GM21528 (cell line): ENCODE results near the gene CLTB.

ENCODE experiments used
- ATAC-seq: cut with Tn5 transposase; IDR thresholded peaks from one replicate; pipeline ENCODE4 v1.9.1; 2021; ENCODE audit warnings: mild to moderate bottlenecking, moderate library complexity; ENCODE audit not compliant: unreplicated experiment, low FRiP score

Gene CLTB

GRCh38 chr5:176384366-176384930 is 31.9 kb downstream of the CLTB start:
- ATAC-seq: no peak

DNA sequence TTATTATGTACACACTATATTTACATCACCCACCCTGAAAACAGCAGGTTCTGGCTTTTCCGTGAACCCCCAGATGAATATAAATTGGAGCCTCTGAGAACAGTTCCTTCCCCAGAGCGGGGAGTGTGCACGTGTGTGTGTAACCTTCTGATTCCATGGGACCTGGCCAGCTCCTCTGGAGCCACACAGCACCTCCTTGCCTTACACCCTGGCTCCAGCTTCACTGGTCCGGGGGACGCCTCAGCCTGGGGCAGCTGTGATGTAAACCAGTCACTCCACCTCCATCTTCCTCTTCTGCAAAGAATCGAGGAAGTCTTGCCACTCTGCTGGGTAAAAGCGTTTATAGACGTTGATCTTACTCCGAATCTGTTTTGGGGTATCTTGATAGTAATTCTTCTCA is 32.4 kb downstream of the CLTB start:
- no peak for ATAC-seq

DNA sequence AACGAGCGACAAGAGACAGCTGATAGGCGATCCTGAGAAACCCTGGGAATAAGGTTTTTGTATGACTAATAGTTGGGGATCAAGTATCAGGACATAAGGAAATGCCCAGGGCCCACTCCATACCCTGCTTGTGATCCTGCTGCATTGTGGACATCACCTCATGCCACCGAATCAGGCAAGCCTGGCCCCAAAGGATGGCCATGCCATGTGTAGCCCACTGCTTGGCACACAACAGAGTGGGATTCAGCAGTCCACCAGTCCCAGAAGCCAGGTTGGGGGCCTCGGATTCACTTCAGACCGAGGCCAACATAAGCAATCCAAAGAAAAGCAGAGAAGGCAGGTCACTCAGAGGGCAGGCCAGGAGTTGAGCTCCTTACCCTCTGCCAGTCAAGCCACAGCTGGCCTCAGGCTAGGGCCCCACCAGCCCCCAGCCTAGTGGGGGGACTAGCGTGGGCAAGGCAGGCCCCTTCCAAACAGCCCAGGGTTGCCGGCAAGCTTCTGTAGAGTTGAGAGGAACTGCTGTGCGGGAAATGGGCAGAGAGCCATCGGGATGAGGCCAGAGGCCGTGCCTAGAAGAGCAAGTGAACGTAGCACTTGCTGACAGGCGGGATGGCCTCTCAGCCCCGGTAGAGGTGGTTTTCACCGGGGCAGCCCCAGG is 33.0 kb downstream of the CLTB start:
- ATAC-seq: no peak

DNA sequence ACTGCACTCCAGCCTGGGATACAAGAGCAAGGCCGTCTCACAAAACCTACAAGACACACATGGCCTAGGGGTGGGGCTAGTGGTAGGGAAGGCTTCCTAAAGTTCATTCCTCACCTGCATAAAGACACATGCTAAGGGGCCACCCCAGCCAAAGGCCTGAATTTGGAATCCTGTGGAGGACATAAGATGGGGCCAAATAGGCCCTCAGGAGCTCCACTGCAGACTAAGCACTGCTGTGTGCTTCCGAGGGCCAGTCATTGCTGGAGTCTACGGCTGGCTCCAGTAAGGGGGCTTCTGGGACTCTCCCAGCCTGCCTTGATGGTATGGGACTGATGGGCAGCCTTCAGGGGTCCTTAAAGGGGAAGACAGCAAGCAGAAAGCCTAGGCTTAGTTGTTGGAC is 33.6 kb downstream of the CLTB start:
- ATAC-seq: no peak

GRCh38 chr5:176381979-176382378 is 34.4 kb downstream of the CLTB start:
- ATAC-seq: no peak

GRCh38 chr5:176381423-176381822 is 34.9 kb downstream of the CLTB start:
- no peak for ATAC-seq

DNA sequence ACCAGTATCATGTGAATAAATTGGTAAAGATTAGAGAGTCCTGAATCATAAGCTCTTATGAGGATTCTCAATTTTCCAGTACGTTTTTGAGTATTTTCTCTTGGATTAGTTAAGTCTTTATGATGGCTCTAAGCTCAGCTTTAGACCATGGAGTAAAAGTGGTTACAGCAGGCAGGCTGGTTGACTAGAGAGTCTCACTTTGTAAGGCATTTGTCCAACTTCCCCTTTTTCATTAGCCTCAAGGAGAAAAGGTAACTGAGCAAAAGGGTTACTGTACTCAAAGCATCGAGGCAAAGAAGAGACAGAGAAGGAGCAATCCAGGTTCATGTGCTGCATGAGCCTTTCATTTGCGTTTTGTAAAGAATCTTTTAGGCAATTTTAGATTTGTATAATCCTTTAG is 36.5 kb downstream of the CLTB start:
- ATAC-seq: no peak

DNA sequence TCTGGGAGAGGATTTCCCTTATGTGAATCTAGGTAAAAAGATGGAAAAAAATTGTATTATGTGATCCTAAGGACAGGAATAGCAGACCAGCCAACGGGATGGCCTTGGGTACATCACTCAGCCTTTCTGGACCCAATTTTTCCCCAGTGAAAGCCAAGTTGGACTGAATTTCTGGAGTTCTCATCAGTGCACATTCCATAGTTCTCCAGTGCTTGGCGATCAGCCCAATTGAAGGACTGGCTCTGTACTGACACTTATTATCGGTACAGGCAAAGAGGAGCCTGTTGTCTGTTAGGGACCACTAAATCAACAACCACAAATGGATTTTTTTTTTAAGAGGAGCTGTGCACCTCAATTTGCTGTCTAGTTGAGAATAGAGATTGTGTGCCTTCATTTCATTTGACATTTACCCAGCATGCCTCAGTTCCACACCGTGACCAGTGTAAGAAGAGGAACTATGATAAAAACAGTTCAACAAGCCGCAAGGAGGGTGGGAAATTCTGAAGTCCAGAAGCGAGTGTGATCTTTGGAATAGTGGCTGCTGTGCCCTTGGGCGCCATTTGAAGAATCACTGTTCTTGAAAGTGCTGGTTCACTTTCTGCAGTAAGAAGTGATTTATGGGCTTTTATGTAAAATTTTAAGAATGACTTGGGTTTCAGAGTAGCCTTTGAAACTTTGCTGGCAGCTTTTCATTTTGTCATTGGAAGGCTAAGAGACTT is 43.1 kb downstream of the CLTB start:
- ATAC-seq: no peak

DNA sequence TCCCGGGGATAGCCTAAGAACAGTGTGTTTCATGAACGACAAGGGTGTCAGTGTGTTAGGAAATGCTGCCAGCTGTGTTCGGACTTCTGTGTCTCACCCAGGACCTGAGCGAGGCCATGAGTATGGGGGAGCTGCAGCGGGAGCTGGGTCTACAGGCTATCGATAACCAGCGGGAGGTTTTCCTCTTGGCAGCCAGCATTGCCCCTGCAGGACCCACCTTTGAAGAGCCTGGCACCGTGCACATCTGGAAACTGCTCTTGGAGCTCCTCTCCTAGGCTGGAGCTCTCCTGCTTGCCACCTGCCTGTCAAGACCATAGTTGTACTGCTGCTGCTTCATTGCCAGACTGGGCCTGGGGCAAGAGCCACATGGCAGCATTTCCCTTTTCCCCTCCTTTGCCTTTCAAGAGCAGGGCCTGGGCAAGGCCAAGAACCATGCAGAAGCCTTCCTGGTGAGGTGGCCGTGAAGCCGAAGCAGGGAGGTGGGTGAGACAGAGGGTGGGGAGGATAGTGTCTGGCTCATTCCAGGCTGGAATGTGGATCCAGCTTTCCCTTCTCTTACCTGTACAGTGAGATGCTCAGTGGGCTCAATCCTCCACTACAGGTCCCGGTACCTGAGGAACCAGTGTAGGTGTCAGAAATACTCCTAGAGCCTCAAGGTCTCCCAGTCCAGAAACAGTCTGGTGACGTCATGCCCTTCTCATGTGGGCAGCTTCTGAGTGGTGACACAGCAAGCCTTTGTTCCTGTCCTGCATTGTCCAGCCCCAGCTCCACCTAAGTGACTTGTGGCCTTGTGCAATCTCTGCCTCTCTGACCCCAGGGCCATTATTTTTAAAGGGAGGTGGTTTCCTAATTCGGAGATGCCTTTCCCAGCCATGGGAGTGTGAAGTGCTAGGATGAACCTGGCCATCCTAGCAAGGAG is 44.5 kb downstream of the CLTB start:
- no peak for ATAC-seq

DNA sequence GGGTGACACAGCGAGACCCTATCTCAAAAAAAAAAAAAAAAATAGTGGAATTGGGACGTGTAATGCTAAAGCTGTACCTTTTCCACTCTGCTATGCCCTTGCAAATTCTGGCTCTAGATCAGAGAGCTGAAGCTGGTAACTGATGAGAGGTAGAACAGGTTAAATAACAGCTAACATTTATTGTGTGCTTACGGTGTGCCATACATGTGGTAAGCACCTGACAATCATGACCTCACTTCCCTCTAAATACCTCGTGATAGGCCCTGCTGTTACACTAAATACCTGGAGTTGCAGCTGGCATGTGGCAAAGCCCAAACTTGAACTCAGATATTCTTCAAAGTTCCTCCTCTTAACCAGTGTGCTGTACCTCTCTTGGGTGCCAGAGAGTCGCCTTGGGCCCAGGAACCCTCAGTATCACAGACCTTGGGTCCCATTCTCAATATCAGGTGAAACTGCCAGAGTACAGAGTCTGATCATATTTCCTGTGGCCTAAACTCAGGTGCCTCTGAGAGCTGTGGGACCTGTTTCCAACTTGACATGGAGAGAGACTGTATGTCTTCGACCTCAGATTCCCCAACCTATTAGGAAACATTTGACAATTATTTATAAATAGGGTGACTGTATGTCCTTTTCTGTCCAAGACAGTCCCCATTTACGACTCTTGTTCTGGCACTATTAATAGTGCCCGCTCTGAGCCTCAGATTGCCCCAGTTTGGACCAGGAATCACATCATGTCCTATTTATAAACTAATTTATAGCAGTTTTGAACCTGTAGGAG is 46.2 kb downstream of the CLTB start:
- ATAC-seq: no peak

DNA sequence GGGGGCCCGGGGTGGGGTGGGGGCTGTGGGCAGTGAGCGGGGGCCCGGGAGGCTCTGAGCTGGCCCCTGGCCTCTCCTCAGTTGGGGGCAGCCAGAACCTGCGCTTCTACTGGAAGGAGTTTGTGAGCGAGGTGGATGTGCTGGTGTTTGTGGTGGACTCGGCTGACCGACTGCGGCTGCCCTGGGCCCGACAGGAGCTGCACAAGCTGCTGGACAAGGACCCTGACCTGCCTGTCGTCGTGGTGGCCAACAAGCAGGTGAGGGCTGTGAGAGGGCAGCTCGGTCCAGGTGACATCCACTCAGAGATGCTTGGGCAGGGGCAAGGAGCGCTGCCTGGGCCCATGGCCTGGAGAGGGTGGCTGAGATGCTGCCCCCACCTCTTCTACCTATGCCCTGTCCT is 47.6 kb downstream of the CLTB start:
- ATAC-seq: no peak

DNA sequence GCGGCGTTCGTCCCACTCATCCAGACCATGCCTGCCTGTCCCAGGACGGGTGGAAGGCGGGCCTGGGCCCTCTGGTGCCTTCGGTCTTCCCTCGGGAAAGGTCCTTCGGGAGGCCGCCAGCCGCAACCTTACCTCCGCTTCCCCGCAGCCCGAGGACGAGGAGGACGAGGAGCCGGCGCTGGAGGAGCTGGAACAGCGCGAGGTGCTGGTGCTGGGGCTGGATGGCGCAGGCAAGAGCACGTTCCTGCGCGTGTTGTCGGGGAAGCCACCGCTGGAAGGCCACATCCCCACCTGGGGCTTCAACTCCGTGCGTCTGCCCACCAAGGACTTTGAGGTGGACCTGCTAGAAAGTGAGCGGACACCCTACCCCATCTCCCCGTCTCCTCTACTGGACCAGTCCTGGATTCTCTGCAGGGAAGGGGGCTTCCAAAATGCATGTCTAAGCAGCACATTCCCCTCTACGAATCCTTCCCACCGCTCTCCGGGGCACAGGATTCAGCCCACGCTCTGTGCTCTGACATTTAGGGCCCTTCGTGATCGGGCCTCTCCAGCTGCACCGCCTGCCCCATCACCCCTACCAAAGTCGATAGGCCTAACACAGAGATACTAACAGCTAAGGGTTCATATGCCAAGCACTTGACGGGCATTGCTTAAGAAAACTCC is 50.0 kb downstream of the CLTB start:
- ATAC-seq: no peak

DNA sequence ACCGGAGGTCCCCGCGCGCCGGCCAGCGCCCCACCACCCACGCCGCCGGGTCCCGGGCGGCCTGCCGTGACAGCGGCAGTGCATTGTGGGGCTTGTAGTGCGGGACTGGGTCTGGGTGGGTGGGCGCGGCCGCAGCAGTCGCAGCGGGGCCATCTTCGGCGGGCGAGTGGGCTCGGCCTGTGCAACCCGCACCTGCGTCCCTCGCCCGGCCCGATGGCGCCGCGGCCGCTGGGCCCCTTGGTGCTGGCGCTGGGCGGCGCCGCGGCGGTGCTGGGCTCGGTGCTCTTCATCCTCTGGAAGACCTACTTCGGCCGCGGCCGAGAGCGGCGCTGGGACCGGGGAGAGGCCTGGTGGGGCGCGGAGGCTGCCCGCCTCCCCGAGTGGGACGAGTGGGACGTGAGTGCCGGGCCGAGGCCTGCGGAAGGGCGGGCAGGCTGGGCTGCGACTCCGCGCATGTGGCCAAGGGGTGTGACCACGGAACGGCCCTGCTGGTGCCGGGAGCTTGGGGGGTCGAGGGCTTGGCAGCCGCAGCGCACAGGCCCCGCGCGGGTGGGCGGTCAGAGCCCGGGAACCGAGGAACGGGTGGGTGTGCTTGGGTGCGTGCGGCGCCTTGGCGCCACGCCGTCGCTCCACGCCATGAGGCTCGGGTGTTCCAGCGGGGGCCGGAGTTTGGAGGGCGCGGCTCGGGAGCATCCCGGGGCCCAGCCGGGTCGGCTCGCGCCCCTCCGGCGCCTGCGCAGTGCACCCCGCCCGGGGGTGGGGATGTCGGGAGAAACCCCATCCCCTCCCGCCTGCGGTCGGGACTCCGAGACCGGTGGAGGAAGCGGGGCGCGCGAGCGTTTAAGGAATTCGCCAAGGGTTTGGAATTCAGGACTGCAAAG is 50.7 kb downstream of the CLTB start, which contains the start of gene ARL10:
Gene ARL10, plus strand, starts transcription at position 137 of the 881 bp plus-strand sequence. Its CDS starts 77 bp downstream, at position 214.
- peak; percentile 31 for ATAC-seq

DNA sequence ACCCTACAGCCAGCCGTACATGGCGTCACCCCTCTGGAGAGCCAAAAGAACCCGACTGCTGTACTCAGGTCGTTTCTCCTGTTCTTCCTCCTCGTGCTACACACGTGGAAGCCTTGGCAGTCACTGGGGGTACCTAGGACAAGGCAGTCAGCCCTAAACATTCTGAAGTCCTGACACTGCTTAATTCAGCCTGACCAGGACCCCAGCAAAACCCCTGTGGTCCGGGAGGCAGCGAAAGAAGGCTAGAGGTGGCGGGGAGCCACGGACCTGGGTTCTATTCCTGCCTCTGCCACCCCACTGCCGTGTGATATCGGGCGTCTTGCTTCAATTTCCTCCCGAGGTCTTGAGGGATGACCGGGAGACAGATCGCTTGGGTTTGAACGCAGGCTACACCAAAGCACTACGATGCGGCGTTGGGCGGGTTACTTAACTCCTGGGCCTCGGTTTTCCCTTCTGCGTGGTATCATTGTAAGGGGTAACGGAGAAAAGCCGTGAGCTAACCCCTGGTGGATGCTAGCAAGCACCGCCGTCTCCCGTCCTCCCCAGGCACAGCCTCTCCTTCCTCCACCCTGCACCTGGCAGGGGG is 51.5 kb downstream of the CLTB start:
- ATAC-seq: no peak

DNA sequence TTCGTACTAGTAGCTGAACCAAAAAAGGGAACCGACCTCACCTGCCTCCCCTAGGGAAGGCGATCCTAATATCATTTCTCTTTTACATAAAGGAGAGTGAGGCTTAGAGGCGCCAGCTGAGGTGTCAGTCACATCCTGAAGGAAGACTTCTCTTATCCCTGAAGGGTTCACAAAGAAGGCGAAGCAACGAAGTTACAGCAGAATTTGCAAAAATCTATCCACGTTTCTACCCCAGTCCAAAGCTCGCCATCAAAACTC is 54.2 kb downstream of the CLTB start:
- no peak for ATAC-seq

DNA sequence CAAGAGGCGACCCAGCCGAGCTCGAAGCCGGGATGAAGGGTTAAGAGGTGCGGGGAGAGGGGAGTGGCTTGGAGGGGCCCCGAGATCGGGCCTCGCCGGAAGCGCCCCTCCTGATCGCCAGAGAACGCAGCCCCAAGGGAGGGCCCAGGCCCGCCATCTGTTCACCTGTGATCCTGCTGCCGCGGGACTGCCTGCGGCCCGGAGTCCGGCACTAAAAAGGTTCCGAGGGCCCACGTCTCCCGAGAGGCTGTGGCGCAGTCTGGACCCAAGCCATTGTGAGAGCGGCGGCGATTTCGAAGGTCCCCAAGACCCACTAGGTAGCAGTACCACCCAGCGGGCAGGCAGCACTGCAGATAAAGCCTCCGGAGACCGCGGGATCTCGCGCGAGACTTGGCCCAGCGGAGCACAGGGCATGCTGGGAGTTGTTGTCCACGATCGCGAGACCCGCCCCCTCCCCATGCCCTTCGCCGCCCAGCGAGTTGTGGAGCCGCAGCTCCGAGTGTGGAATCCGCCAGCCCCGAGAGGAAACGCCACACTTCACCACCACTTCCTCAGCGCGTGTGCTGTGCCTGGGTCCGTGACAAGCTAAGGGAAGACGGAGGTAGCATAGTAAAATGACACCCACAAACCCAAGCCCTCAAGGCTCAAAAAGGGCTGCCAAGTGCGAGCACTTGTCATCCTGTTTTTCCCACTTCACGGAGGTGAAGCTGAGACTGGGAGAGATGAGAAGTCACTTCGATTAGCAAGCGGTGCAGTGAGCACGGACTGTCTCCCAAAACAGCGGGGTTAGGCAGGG is 54.7 kb downstream of the CLTB start, which contains the start of gene KIAA1191:
Gene KIAA1191, minus strand, starts transcription at position 328 of the 796 bp plus-strand sequence. CDS start 2,256 bp downstream, outside the sequence.
- ATAC-seq: peak; percentile 89

GRCh38 chr5:176360894-176361436 is 55.4 kb downstream of the CLTB start:
- no peak for ATAC-seq
